ENCODE data around the gene ATP6V0E2.

DNA sequence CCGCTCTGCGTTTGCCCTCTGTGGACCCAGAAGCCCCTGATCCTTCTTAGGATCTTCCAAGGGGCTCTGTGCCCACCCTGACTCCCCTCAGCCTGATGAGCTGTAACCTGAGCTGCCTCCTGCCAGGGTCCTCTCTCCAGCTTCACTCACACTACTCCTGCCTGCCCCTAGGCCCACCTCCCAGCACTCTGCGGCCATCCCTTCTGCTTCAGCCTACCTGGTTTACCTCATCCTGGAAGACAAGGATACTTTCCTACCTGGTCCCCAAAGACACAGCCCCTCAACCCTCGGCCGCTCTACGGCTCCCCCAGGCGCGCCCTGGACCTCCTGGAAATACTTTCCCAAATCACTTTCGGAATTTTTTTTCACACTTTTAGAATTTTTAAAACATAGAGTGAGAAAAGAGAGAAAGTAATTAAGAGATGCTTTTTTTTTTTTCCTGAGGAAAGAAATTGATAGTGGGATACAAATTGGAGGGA lies 42.0 kb upstream of the ATP6V0E2 start:
- TF ChIP-seq, protein P1, sequence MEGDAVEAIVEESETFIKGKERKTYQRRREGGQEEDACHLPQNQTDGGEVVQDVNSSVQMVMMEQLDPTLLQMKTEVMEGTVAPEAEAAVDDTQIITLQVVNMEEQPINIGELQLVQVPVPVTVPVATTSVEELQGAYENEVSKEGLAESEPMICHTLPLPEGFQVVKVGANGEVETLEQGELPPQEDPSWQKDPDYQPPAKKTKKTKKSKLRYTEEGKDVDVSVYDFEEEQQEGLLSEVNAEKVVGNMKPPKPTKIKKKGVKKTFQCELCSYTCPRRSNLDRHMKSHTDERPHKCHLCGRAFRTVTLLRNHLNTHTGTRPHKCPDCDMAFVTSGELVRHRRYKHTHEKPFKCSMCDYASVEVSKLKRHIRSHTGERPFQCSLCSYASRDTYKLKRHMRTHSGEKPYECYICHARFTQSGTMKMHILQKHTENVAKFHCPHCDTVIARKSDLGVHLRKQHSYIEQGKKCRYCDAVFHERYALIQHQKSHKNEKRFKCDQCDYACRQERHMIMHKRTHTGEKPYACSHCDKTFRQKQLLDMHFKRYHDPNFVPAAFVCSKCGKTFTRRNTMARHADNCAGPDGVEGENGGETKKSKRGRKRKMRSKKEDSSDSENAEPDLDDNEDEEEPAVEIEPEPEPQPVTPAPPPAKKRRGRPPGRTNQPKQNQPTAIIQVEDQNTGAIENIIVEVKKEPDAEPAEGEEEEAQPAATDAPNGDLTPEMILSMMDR (IDR thresholded peaks at IDR 0.05; ENCODE audit: poor library complexity) = no peak
- TF ChIP-seq EZH2 (IDR thresholded peaks at IDR 0.05; ENCODE audit: borderline replicate concordance) = no peak

All from hepatocyte (in vitro differentiated cells).